ENCODE data around the gene ALK.

The ALK gene

DNA sequence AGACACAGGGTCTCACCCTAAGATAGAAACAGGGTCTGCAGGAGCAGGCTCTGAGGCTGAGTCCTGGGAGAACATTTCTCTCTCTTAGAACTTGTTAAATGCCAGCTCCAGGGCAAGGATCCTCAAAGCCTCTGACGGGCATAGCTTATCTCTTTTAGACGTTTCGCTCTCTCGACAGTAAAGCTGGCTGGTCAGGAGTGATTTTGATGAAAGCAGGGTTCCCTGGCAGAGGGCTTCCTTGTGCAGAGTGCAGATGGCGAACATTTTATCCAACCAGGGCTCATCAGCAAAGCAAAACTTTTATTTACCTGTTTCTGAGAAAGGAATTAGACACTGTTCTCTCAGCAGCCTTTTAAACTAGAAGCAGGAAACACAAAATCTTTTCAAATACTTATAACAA lies 350.8 kb downstream of the ALK start:
- no peak overlapping the region for H2AK5ac ChIP-seq (ENCODE audit: low read depth, low read length)
- no peaks in the 10 kb centered on the region for H3K36me3 ChIP-seq (replicated peaks in 1 of 2; ENCODE audit: control insufficient read depth in 2 of 2, insufficient read depth in 2 of 2, low read length in 2 of 2)
- WGBS, 2 donors (ENCODE audit: extremely low coverage in 2 of 2, insufficient read length in 2 of 2, insufficient replicate concordance in 1 of 2), result no CpG with 5 or more reads among the region's 5 CpGs
- no peaks in the 10 kb centered on the region for H3K27me3 ChIP-seq (ENCODE audit: control insufficient read depth in 3 of 3, insufficient read depth in 3 of 3, low read depth in 1 of 3, low read length in 3 of 3)
- H3K27ac ChIP-seq (replicated peaks; ENCODE audit: low read length), result no peak overlapping the region
- H3K4ac ChIP-seq (ENCODE audit: low read length), result no peak overlapping the region
- no peak overlapping the region for H3K14ac ChIP-seq (ENCODE audit: low read length)
- no peaks in the 10 kb centered on the region for H3K79me1 ChIP-seq (ENCODE audit: low read depth, low read length)
- H3K9me3 ChIP-seq (replicated peaks in 1 of 2; ENCODE audit: control insufficient read depth in 2 of 2, insufficient read depth in 1 of 2, low read depth in 1 of 2, low read length in 2 of 2), result no peaks in the 10 kb centered on the region
- H3K4me1 ChIP-seq (ENCODE audit: control insufficient read depth in 2 of 2, insufficient read depth in 1 of 2, low read depth in 1 of 2, low read length in 2 of 2), result no peaks in the 10 kb centered on the region
- no peak overlapping the region for H3K4me2 ChIP-seq (ENCODE audit: insufficient read depth, low read length, poor library complexity, severe bottlenecking)
- H4K8ac ChIP-seq (ENCODE audit: low read depth, low read length), result no peak overlapping the region
- H2AFZ ChIP-seq (ENCODE audit: low read length), result no peak overlapping the region
- no peak overlapping the region for H2BK120ac ChIP-seq (ENCODE audit: low read depth, low read length)
- no peak overlapping the region for H2BK12ac ChIP-seq (ENCODE audit: low read length)
- no peak overlapping the region for H3K18ac ChIP-seq (ENCODE audit: low read length)
- H3K9ac ChIP-seq (ENCODE audit: low read depth, low read length, poor library complexity), result no peak overlapping the region
- H2BK5ac ChIP-seq (ENCODE audit: low read length), result no peak overlapping the region
- no peak overlapping the region for H2BK15ac ChIP-seq (ENCODE audit: low read length)
- no peak for DNase-seq (ENCODE audit: low spot score)
- H4K91ac ChIP-seq (ENCODE audit: low read depth, low read length, poor library complexity), result no peak overlapping the region
- H3K4me3 ChIP-seq (ENCODE audit: low read length in 2 of 2), result no peak overlapping the region
- H3K23ac ChIP-seq (ENCODE audit: low read depth, low read length, poor library complexity), result no peak overlapping the region

DNA sequence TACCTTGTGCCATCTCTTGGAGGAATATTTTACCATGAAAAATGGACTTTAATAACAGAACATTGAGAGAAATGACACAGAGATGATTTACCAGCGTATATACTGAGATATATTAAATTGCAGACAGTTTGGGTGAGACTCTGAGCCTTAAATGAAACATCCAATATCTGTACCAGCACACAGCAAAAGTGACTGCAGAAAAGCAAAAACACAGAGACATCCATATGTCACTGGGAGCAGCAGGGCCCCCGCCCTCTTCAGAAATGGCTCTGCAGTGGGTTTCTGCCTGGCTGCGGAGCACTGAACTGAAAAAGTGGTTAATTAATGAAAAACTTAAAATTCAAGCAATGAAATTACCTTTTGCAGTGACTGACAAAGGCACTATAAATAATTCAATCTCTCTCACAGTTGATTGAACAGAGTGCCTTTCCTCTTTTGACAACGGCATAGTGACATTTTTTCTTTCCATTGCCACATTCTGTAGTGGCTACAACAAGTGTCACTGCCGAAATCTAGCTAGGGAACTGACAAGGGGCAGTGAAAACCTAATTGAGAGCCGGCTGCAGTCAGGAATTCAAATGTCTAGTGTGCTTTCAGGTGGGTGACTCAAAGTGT lies 353.4 kb downstream of the ALK start:
- no peak overlapping the region for H3K4me2 ChIP-seq (ENCODE audit: insufficient read depth, low read length, poor library complexity, severe bottlenecking)
- DNase-seq (ENCODE audit: low spot score), result no peak
- no CpG with 5 or more reads among the region's 6 CpGs for WGBS, 2 donors (ENCODE audit: extremely low coverage in 2 of 2, insufficient read length in 2 of 2, insufficient replicate concordance in 1 of 2)

DNA sequence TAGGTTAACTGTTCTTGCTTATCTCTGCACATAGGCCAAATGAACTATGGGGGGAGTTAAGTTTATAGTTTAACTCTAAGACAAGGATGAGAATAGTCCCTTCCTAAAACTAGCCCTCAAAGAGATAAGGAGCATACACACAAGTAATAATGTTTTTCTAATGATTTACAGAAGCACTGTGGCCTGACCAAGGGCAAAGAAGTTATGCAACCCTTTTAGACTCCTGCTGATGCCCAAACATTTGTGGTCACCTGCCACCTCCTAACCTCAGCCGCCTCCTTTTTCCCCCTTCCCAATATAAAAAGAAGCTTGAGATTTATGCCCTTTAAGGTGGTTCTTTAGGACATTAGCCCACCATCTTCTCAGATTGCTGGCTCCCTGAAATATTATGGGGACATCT lies 357.7 kb downstream of the ALK start:
- Histone ChIP-seq H3K27me3 (ENCODE audit: control insufficient read depth in 3 of 3, insufficient read depth in 3 of 3, low read depth in 1 of 3, low read length in 3 of 3) (no peaks in the 10 kb centered on the region), H3K18ac (ENCODE audit: low read length) (no peak overlapping the region), H3K36me3 (replicated peaks in 1 of 2; ENCODE audit: control insufficient read depth in 2 of 2, insufficient read depth in 2 of 2, low read length in 2 of 2) (no peaks in the 10 kb centered on the region), H2AK5ac (ENCODE audit: low read depth, low read length) (no peak overlapping the region), H3K27ac (replicated peaks; ENCODE audit: low read length) (no peak overlapping the region), H2BK120ac (ENCODE audit: low read depth, low read length) (no peak overlapping the region), H3K4me3 (ENCODE audit: low read length in 2 of 2) (no peak overlapping the region), H3K4me1 (ENCODE audit: control insufficient read depth in 2 of 2, insufficient read depth in 1 of 2, low read depth in 1 of 2, low read length in 2 of 2) (no peaks in the 10 kb centered on the region), H4K91ac (ENCODE audit: low read depth, low read length, poor library complexity) (no peak overlapping the region), H4K8ac (ENCODE audit: low read depth, low read length) (no peak overlapping the region), H3K9ac (ENCODE audit: low read depth, low read length, poor library complexity) (no peak overlapping the region), H2BK15ac (ENCODE audit: low read length) (no peak overlapping the region), H3K14ac (ENCODE audit: low read length) (no peak overlapping the region), H3K9me3 (replicated peaks in 1 of 2; ENCODE audit: control insufficient read depth in 2 of 2, insufficient read depth in 1 of 2, low read depth in 1 of 2, low read length in 2 of 2) (no peaks in the 10 kb centered on the region), H3K4me2 (ENCODE audit: insufficient read depth, low read length, poor library complexity, severe bottlenecking) (no peak overlapping the region), H2BK5ac (ENCODE audit: low read length) (no peak overlapping the region), H2AFZ (ENCODE audit: low read length) (no peak overlapping the region), H3K23ac (ENCODE audit: low read depth, low read length, poor library complexity) (no peak overlapping the region), H3K4ac (ENCODE audit: low read length) (no peak overlapping the region), H2BK12ac (ENCODE audit: low read length) (no peak overlapping the region), H3K79me1 (ENCODE audit: low read depth, low read length) (no peaks in the 10 kb centered on the region)
- WGBS, 2 donors (ENCODE audit: extremely low coverage in 2 of 2, insufficient read length in 2 of 2, insufficient replicate concordance in 1 of 2), result no CpG with 5 or more reads among the region's 1 CpG
- DNase-seq (ENCODE audit: low spot score), result no peak

More for the DNA sequence above, 353.4 kb downstream of the ALK start:
- H2AFZ ChIP-seq (ENCODE audit: low read length), result no peak overlapping the region
- no peaks in the 10 kb centered on the region for H3K9me3 ChIP-seq (replicated peaks in 1 of 2; ENCODE audit: control insufficient read depth in 2 of 2, insufficient read depth in 1 of 2, low read depth in 1 of 2, low read length in 2 of 2)
- H3K27ac ChIP-seq (replicated peaks; ENCODE audit: low read length), result no peak overlapping the region
- H2BK15ac ChIP-seq (ENCODE audit: low read length), result no peak overlapping the region
- no peak overlapping the region for H2BK120ac ChIP-seq (ENCODE audit: low read depth, low read length)
- no peak overlapping the region for H4K8ac ChIP-seq (ENCODE audit: low read depth, low read length)
- no peaks in the 10 kb centered on the region for H3K79me1 ChIP-seq (ENCODE audit: low read depth, low read length)
- H2BK5ac ChIP-seq (ENCODE audit: low read length), result no peak overlapping the region
- H3K18ac ChIP-seq (ENCODE audit: low read length), result no peak overlapping the region
- no peak overlapping the region for H3K23ac ChIP-seq (ENCODE audit: low read depth, low read length, poor library complexity)
- no peak overlapping the region for H3K4me3 ChIP-seq (ENCODE audit: low read length in 2 of 2)
- H3K4ac ChIP-seq (ENCODE audit: low read length), result no peak overlapping the region
- no peak overlapping the region for H4K91ac ChIP-seq (ENCODE audit: low read depth, low read length, poor library complexity)
- no peaks in the 10 kb centered on the region for H3K36me3 ChIP-seq (replicated peaks in 1 of 2; ENCODE audit: control insufficient read depth in 2 of 2, insufficient read depth in 2 of 2, low read length in 2 of 2)
- no peaks in the 10 kb centered on the region for H3K27me3 ChIP-seq (ENCODE audit: control insufficient read depth in 3 of 3, insufficient read depth in 3 of 3, low read depth in 1 of 3, low read length in 3 of 3)
- no peaks in the 10 kb centered on the region for H3K4me1 ChIP-seq (ENCODE audit: control insufficient read depth in 2 of 2, insufficient read depth in 1 of 2, low read depth in 1 of 2, low read length in 2 of 2)
- no peak overlapping the region for H2AK5ac ChIP-seq (ENCODE audit: low read depth, low read length)
- H2BK12ac ChIP-seq (ENCODE audit: low read length), result no peak overlapping the region
- no peak overlapping the region for H3K9ac ChIP-seq (ENCODE audit: low read depth, low read length, poor library complexity)
- no peak overlapping the region for H3K14ac ChIP-seq (ENCODE audit: low read length)

- Histone ChIP-seq H2BK15ac (ENCODE audit: low read length) (no peak overlapping the region), H3K4ac (ENCODE audit: low read length) (no peak overlapping the region), H3K18ac (ENCODE audit: low read length) (no peak overlapping the region), H3K9me3 (replicated peaks in 1 of 2; ENCODE audit: control insufficient read depth in 2 of 2, insufficient read depth in 1 of 2, low read depth in 1 of 2, low read length in 2 of 2) (no peaks in the 10 kb centered on the region), H2AK5ac (ENCODE audit: low read depth, low read length) (no peak overlapping the region), H2AFZ (ENCODE audit: low read length) (no peak overlapping the region), H3K27me3 (ENCODE audit: control insufficient read depth in 3 of 3, insufficient read depth in 3 of 3, low read depth in 1 of 3, low read length in 3 of 3) (no peaks in the 10 kb centered on the region), H3K9ac (ENCODE audit: low read depth, low read length, poor library complexity) (no peak overlapping the region), H2BK120ac (ENCODE audit: low read depth, low read length) (no peak overlapping the region), H3K79me1 (ENCODE audit: low read depth, low read length) (no peaks in the 10 kb centered on the region), H3K4me3 (ENCODE audit: low read length in 2 of 2) (no peak overlapping the region), H3K4me2 (ENCODE audit: insufficient read depth, low read length, poor library complexity, severe bottlenecking) (no peak overlapping the region), H3K27ac (replicated peaks; ENCODE audit: low read length) (no peak overlapping the region), H3K23ac (ENCODE audit: low read depth, low read length, poor library complexity) (no peak overlapping the region), H2BK12ac (ENCODE audit: low read length) (no peak overlapping the region), H4K91ac (ENCODE audit: low read depth, low read length, poor library complexity) (no peak overlapping the region), H3K14ac (ENCODE audit: low read length) (no peak overlapping the region), H3K36me3 (replicated peaks in 1 of 2; ENCODE audit: control insufficient read depth in 2 of 2, insufficient read depth in 2 of 2, low read length in 2 of 2) (no peaks in the 10 kb centered on the region), H4K8ac (ENCODE audit: low read depth, low read length) (no peak overlapping the region), H2BK5ac (ENCODE audit: low read length) (no peak overlapping the region), H3K4me1 (ENCODE audit: control insufficient read depth in 2 of 2, insufficient read depth in 1 of 2, low read depth in 1 of 2, low read length in 2 of 2) (no peaks in the 10 kb centered on the region)
- no peak for DNase-seq (ENCODE audit: low spot score)
- WGBS, 2 donors (ENCODE audit: extremely low coverage in 2 of 2, insufficient read length in 2 of 2, insufficient replicate concordance in 1 of 2), result no CpG with 5 or more reads among the region's 2 CpGs
These were observed 358.5 kb downstream of the ALK start for GRCh38 chr2:29562896-29563295.

All from neuronal stem cell (in vitro differentiated cells).